ENCODE data around the gene AMPD3. TPM values are rescaled to one million over a fixed set of nuclear protein-coding genes. Genes with fewer than 3 reads are reported as not detected.

AMPD3 gene
- total and polyA plus RNA-seq, 2 of the 13 experiments (the other 11 are each of a cell fraction or from before 2014, with no cell fraction given) = 0.33 to 2.3 TPM

DNA sequence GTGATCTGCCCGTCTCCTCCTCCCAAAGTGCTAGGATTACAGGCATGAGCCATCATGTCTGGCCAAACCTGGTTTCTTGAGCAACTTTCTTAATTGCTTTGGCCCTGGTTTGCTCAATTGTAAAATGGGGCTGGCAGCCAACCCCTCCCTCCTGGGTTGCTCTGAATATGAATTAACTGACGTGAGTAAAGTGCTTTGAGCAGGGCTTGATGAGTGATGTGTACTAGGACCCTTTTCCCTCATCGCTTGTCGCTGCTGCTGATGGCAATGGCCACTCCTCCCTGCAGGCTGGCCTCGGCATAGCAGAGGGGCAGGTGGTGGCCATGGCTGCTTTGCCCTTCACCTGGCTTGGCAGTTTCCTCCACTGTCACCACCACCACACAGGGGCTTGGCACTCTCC, 44.4 kb downstream of the AMPD3 start:
- in situ Hi-C loops (cut with HindIII; ENCODE audit: extremely low pct_ligation_motif_present, low pct_unique_long_range_greater_than_20kb) (no loop called here), intact Hi-C loops (cut with micrococcal nuclease; ENCODE audit: unreplicated experiment) (no loop called here)
- Histone ChIP-seq H2AFZ (ENCODE audit: low read length) (no peak overlapping the region), H3K79me2 (ENCODE audit: insufficient read depth, low read length) (no peaks in the 10 kb centered on the region), H3K27ac (ENCODE audit: extremely low read length, insufficient read depth, low read length) (no peak overlapping the region), H3K4me1 (ENCODE audit: insufficient read depth, low read length) (no peaks in the 10 kb centered on the region), H4K20me1 (ENCODE audit: insufficient read depth, low read length) (no peaks in the 10 kb centered on the region; the same call in 1 of the 2 replicates), H3K27me3 (ENCODE audit: control insufficient read depth in 1 of 2, insufficient read depth in 2 of 2, low read length in 2 of 2) (no peaks in the 10 kb centered on the region), H3K4me3 (replicated peaks in 1 of 3; ENCODE audit: insufficient read depth in 1 of 3, low read depth in 2 of 3, low read length in 3 of 3) (no peak overlapping the region), H3K36me3 (replicated peaks in 1 of 2; ENCODE audit: control insufficient read depth in 1 of 2, insufficient read depth in 2 of 2, low read length in 2 of 2) (no peaks in the 10 kb centered on the region), H3K9me3 (ENCODE audit: low read length) (no peaks in the 10 kb centered on the region), H3K9ac (ENCODE audit: insufficient read depth, low read depth, low read length) (no peak overlapping the region), H3K4me2 (ENCODE audit: low read depth, low read length) (no peak overlapping the region)
- DNase-seq (ENCODE audit: low spot score) = no peak
- no peak for ATAC-seq
- 81% methylated on average over 5 of the region's 5 CpGs for WGBS (ENCODE audit: low lambda C conversion rate)
- ChIA-PET POLR2A (no interaction called here), CTCF (ENCODE audit: low intra/inter-chr PET ratio, low total read pairs) (no interaction called here)
- no peak for FAIRE-seq
- BruUV-seq (replicated peaks) = no TSS peak
- TF ChIP-seq ZNF292 (CRISPR knock-in tag; IDR thresholded peaks at IDR 0.05; ENCODE audit: borderline replicate concordance, low read depth) = no peak
- no peak for TF ChIP-seq SMARCC2 (IDR thresholded peaks at IDR 0.05)
- TF ChIP-seq FOXO4 (CRISPR knock-in tag; conservative IDR thresholded peaks at IDR 0.05) = no peak
- TF ChIP-seq ZNF678 (CRISPR knock-in tag; IDR thresholded peaks at IDR 0.05) = no peak
- no peak for TF ChIP-seq KDM2A (CRISPR knock-in tag; IDR thresholded peaks at IDR 0.05; ENCODE audit: borderline replicate concordance, low read depth)
- no peak for TF ChIP-seq RFX5 (IDR thresholded peaks at IDR 0.05; ENCODE audit: low read depth, low read length)
- TF ChIP-seq KDM6A (CRISPR knock-in tag; IDR thresholded peaks at IDR 0.05; ENCODE audit: low read depth) = no peak
- no peak for TF ChIP-seq ZNF839 (CRISPR knock-in tag; IDR thresholded peaks at IDR 0.05; ENCODE audit: borderline replicate concordance)
- no peak for TF ChIP-seq RBAK (CRISPR knock-in tag; IDR thresholded peaks at IDR 0.05)
- TF ChIP-seq, protein P1, sequence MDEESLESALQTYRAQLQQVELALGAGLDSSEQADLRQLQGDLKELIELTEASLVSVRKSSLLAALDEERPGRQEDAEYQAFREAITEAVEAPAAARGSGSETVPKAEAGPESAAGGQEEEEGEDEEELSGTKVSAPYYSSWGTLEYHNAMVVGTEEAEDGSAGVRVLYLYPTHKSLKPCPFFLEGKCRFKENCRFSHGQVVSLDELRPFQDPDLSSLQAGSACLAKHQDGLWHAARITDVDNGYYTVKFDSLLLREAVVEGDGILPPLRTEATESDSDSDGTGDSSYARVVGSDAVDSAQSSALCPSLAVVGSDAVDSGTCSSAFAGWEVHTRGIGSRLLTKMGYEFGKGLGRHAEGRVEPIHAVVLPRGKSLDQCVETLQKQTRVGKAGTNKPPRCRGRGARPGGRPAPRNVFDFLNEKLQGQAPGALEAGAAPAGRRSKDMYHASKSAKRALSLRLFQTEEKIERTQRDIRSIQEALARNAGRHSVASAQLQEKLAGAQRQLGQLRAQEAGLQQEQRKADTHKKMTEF (CRISPR knock-in tag; IDR thresholded peaks at IDR 0.05) = no peak
- TF ChIP-seq MYNN (CRISPR knock-in tag; IDR thresholded peaks at IDR 0.05; ENCODE audit: low read depth) = no peak

All from HepG2 (cell line).